Stimulated activated CD4-positive, alpha-beta T cell treated with anti-CD3 and anti-CD28 coated beads, TNF-alpha, amount 100 ng/mL, for 1 hour (primary cell): ENCODE measurements around the gene MUC2.
"Not testable (repeated sequence)": the region's sequence is repeated elsewhere in the genome, so short reads cannot be mapped to it uniquely, and the experiment has no call there.

Source experiments
- DNase-seq, 3 donors: peaks; one replicate each; pipeline ENCODE4 v3.0.0-alpha.2; 2020; ENCODE audit warnings: low read depth in 3 of 3, low spot score in 1 of 3

The MUC2 gene

DNA sequence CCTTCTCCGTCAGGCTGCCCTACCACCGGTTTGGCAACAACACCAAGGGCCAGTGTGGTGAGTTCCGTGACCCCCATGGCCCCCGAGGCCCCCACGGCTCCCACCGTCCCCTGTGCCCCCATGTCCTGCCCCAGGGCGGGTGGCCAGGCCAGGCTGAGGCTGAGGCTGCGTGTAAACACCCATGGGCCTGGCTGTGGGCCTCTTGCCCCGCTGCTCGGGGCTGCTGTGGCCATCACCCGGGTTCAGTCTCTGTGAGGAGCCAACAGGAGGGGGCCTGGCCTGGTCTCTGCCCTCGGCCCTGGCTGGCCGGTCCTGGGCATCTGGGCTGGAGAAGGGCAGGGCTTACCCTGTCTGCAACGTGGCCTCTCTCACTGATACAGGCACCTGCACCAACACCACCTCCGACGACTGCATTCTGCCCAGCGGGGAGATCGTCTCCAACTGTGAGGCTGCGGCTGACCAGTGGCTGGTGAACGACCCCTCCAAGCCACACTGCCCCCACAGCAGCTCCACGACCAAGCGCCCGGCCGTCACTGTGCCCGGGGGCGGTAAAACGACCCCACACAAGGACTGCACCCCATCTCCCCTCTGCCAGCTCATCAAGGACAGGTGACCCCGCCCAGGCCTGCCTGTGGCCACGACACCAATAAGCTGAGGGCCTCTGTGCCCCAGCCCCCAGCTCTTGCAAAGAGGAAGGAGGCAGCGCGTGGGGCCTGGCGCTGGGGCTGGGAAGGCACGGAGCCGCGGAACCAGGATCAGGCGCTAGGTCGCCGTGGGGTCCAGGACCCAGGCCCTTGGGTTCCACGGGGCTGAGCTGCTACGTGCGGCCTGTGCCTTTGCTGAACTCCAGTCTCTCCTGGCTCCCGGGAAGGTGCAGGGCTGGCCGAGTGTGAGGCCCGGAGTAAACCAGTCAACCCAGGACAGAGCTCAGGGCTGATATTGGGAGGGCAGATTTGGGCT lies 29.0 kb downstream of the MUC2 start:
- DNase-seq: no peak

GRCh38 chr11:1104411-1105182 lies 29.9 kb downstream of the MUC2 start:
- no peak for DNase-seq

DNA sequence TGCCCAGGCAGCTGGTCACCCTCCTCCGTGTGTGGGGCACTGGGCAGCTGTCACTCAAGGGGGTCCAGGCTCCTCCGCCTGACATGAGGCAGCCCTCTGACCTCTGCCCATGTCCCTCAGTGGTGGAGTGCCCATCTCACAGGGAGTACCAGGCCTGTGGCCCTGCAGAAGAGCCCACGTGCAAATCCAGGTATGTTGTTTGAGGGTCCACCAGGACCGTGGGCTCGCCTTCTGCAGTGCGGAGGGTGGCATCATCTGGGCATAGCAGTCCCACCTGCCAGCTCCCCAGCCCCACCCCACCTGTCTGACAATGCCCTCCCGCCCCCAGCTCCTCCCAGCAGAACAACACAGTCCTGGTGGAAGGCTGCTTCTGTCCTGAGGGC lies 30.5 kb downstream of the MUC2 start:
- no peak for DNase-seq

DNA sequence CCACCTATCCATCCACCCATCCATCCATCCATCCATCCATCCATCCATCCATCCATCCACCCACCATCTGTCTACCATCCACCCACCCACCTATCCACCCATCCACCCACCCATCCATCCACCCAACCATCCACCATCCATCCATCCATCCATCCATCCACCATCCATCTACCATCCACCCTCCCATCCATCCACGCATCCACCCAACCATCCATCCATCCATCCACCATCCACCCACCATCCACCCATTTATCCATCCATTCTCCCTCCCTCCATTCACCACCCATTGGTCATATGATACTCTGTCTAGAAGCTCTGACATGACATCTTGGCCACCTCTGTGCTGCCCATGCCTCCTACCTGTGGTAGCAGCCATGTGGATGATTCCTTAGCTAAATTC lies 31.7 kb downstream of the MUC2 start:
- no peak for DNase-seq

DNA sequence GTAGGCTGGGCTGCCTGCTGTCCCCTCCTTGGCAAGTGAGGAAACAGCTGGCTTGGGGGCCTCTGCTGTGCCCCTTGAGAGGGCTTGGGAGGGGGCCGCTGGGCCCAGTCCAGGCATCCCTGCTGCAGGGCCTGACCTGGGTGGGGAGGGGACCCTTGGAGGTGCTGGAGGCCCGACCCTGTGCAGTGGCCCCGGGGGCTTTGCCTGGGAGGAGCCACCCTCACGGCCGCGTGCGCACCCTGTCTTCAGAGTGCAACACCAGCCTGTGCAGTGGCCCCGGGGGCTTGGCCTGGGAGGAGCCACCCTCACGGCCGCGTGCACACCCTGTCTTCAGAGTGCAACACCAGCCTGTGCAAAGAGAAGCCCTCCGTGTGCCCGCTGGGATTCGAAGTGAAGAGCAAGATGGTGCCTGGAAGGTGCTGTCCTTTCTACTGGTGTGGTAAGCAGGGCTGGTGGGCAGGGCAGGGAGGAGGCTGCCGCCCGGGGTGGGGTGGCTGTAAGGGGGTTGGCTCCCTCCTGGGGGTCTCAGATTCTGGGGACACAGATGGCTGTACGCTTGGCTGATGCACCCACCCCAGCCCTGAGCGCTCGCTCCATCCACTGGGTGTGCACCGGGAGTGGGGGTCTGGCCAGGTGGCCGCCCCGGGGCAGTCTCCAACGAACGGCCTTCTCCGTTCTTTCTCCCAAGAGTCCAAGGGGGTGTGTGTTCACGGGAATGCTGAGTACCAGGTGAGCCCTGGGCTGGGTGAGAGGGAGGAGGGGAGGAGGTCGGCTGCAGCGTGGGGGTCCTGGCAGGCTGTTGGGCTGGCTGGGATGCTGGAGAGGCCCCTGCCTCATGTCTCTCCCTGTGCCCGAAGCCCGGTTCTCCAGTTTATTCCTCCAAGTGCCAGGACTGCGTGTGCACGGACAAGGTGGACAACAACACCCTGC lies 32.9 kb downstream of the MUC2 start:
- no peak for DNase-seq

DNA sequence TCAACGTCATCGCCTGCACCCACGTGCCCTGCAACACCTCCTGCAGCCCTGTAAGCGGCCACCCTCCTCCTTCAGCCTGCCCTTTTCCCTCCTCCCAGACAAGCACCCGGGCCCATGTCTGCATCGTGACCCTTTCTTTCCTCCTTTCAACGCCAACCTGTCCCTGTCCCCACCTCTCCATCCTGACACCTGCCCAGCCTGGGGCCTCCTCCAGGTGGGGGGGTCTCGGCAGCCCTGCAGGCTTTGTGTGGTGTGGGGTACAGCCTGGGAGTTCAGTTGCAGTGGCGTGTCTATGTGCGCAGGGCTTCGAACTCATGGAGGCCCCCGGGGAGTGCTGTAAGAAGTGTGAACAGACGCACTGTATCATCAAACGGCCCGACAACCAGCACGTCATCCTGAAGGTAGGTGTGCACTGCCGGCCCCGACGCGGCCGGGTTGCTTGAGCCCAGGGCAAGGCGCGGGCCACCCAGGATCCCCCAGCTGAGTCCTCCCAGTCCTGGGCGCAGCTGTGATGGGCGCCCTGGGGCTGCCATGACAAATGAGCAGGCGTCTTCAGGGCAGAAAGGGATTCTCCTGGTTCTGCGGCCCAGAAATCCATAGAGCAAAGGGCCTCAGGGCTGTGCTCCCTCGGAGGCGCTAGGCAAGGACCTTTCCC lies 33.7 kb downstream of the MUC2 start:
- no peak for DNase-seq

GRCh38 chr11:1109101-1109917 lies 34.6 kb downstream of the MUC2 start:
- DNase-seq: no peak

- DNase-seq: no peak
Observed at GRCh38 chr11:1109918-1110705, 35.4 kb downstream of the MUC2 start.

DNA sequence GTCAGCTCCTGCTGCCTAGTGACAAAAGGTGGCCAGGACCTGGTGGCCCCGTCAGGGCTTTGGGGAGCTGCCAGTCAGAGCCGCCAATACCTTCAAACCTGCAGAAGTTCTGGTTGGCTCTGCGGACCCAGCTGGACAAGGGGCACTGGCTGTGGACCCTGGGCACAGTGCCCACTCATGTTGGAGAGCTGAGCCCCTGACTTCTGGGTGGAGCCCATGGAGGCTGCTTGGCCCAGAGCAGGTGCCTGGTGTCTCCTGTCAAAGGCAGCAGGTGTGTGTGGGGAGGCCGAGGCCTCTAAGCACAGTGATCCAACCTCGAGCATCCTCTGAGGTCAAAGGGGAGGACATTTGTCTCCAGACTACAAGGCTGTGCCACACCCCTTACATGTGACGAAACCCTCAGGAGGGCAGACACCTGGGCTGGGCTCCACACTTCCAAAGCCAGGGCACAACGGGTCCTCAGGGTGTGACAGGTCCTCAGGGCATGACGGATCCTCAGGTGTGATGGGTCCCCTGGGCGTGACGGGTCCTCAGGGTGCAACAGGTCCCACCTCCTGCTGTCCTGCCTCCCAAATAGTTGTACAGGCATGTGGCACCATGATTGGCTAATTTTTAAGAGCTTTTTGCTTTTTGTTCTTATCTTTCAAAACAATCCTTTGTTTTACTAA lies 37.0 kb downstream of the MUC2 start:
- DNase-seq: no peak

- no peak for DNase-seq
Observed at GRCh38 chr11:1112351-1113191, 37.9 kb downstream of the MUC2 start.

GRCh38 chr11:1113405-1114201 lies 38.9 kb downstream of the MUC2 start:
- no peak for DNase-seq

DNA sequence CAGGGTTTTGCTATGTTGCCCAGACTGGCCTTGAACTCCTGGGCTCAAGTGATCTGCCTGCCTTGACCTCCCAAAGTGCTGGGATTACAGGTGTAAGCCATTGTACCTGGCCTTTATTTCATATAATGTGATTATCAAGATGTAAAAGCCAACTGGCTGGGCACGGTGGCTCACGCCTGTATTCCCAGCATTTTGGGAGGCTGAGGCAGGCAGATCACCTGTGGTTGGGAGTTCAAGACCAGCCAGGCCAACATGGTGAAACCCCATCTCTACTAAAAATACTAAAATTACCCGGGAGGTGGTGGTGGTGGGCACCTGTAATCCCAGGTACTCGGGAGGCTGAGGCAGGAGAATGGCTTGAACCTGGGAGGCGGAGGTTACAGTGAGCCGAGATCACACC lies 40.6 kb downstream of the MUC2 start:
- DNase-seq: not testable (repeated sequence)

DNA sequence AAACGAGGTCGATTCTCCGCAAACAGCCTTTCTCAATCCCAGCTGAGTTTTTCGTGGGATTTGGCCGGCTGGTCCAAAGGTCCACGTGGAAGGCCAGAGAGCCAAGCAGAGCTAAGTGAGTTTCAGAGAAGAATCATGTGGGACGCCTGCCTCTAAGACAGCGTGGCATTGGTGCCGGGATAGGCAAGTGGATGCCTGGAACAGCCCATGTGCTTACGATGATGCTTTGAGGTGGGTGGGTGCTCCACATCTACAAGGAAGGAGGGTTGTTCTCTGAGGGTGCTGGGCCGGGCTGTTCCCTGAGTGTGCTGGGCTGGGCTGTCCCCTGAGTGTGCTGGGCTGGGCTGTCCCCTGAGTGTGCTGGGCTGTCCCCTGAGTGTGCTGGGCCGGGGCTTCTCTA lies 41.4 kb downstream of the MUC2 start:
- no peak for DNase-seq

DNA sequence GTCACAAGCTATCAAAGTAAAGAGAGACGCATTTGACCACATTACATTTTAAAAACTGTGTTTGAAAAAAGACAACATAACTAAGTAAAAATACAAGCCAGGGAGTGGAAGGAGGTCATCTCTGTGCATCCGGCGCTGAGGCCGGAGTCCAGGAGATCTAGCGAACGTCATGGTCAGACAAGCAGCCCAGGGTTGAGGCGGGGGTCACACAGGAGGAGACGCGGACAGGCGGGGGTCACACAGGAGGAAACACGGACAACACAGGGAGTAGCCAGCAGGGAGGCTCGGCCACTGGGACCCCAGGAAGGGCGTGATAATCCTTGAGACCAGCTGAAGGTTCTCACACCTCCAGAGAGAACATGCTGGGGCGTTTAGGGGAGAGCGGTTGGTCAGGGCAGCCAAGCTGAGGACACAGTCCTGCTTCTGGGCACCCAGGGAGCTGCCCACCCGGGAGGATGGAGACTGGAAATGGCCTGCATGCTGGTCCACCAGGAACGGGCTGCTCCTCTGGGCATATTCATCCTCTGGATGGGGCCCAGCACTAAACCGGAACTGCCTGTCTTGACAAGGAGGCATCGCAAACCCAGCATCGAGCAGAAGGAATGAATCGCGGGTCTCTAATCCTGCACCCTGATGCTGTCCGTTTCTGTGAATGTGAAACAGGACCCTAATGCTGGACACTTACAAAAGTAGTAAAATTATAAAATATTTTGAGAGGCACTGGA lies 42.2 kb downstream of the MUC2 start:
- DNase-seq: no peak

DNA sequence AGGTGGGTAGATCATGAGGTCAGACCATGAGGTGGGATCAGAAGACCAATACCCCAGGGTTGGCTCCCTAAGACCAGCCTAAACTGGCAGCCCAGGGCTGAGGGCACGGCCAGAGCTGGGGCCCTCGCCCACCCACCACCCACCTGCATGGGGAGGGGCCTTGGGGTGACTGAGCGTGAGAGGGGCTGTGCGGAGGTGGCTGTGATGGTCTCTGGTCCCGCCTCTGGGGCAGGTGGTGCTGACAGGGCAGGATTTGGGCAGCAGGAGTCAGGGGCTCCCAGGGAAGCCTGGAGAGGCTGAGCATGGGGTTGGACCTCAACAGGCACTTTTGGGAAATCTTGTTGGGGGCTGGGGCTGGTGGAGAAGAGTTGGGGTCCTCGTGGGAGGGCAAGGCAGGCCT lies 43.3 kb downstream of the MUC2 start:
- no peak for DNase-seq
